ENCODE results near the gene RTL10.
A peak's percentile ranks its signal among the peaks of the same experiment; 100 is the strongest.

Gene RTL10

DNA sequence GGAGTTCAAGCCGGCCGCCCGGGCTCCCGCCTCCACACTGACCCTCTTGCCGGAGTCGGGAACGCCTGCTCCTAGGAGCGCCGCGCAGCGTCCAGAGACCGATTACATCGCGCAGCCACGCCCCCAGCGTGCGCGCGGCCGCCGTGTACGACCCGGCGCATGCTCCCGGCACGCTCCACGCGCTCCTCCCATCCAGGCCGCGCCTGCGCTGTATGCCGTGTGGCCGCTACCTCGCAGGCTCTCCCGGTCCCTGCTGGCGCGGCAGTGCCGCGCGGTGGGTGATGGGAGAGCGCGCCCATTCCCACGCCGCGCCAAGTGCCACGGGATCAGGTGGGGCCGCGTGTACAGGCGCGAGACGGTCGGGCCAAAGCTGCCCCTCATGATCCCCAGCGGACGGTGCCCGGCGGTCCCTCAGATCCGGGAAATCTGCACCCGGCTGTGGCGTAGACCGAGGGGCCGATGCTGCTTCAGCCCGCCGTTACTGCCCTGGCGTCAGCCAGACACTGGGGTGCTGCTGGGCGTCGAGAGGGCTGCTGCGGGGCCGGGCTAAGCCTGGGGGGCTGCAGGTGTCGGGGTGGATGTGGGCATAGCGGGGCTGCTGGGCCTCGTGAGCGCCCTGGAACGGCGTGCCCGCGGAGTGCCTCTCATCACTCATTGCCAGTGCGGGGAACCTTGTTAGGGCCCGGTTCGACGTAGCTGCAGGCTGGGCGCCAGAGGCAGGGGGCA, at the start of gene RTL10, which contains the start of gene GNB1L:
Gene RTL10 (minus strand): TSS at position 97 of the 726 bp plus-strand sequence. CDS start 2,613 bp downstream, outside the sequence.
Gene GNB1L (minus strand): TSS at position 97 of the 726 bp plus-strand sequence. CDS start 33,519 bp downstream, outside the sequence.
- H3K4me3 ChIP-seq, result peak within 1 kb of the TSS; percentile 64 to 97 (median 89)
- H3K27ac ChIP-seq, result peak within 1 kb of the TSS; percentile 45 to 98 (median 93)

- Histone ChIP-seq H3K27ac (peak overlapping the region in 3 of 21 experiments; percentile 20 to 70 (median 58)), H3K4me3 (no peak overlapping the region)
These were observed 49.6 kb upstream of the RTL10 start for GRCh38 chr22:19904174-19904856.

GRCh38 chr22:19903513-19903912, 48.8 kb upstream of the RTL10 start:
- Histone ChIP-seq H3K27ac (peak overlapping the region in 1 of 21 experiments; percentile 70), H3K4me3 (no peak overlapping the region)

DNA sequence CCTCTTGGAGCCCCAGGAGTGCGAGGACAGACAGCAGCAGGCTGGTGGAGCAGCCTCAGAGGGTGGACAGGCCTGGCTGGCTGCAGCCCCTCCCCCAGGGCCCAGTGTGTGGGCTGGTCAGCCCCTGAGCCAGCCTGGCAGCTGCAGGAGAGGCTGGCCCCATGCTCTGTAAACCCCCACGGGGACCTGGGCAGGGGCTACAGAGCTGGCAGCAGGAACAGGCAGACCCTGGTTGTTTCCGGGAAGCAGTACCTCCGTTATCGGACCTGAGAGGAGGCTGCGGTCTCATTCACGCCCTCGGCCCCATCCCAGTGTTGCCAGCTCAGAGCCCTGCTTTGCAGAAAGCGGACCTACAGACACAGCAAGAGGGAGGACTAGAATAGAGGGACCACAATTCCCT, 48.4 kb upstream of the RTL10 start:
- H3K4me3 ChIP-seq, result no peak overlapping the region
- peak overlapping the region in 1 of 21 experiments; percentile 62 for H3K27ac ChIP-seq

DNA sequence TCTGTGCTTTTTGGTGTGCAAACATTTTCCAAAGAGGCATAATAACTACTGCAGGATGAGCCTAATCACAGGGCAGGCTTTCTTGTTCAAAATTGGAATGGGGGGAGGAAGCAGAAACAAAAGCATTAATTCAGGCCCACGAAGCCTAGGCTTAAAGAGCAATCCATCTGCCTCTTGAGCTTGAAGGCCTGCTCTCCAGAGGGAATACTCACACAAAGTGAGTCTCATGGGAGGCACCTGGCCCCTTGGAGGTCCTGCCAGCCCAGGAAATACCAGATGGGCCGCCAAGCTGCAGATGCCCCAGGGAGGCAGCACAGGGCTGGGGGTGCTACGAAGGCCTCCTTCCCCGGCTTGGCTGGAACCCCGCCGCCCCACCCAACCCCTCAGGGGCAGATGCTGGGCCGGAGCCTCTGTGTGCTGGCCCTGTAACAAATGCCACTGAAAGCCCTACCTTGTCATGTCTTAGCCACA, 47.6 kb upstream of the RTL10 start:
- H3K27ac ChIP-seq, result peak overlapping the region in 1 of 21 experiments; percentile 62
- no peak overlapping the region for H3K4me3 ChIP-seq

DNA sequence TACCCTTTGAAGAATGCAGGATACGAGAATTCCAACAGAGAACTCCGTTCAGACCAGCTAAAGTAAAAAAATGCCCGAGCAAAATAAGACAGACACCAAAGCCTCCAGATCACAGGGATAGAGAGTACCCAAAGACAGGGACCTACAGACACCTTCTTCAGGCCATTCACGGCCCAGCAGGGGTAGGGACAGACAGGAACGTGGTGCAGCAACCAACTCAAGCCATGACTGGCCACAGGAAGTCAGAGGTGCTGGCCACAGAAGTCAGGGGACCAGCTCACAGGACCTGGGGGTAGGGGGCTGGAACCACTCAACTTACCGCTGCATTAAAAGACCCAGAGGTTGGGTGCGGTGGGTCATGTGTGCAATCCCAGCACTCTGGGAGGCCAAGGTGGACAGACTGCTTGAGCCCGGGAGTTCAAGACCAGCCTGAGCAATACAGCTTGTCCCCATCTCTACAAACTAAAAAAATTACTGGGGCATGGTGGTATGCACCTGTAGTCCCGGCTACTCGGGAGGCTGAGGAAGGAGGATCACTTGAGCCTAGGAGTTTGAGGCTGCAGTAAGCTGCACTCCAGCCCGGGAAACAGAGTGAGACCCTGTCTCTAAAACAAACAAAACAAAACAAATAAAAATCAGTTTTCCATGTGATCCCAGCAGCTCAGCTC, 47.0 kb upstream of the RTL10 start:
- no peak overlapping the region for H3K4me3 ChIP-seq
- H3K27ac ChIP-seq, result peak overlapping the region in 1 of 21 experiments; percentile 62

GRCh38 chr22:19900707-19901436, 46.2 kb upstream of the RTL10 start:
- Histone ChIP-seq H3K4me3 (no peak overlapping the region), H3K27ac (no peak overlapping the region)

DNA sequence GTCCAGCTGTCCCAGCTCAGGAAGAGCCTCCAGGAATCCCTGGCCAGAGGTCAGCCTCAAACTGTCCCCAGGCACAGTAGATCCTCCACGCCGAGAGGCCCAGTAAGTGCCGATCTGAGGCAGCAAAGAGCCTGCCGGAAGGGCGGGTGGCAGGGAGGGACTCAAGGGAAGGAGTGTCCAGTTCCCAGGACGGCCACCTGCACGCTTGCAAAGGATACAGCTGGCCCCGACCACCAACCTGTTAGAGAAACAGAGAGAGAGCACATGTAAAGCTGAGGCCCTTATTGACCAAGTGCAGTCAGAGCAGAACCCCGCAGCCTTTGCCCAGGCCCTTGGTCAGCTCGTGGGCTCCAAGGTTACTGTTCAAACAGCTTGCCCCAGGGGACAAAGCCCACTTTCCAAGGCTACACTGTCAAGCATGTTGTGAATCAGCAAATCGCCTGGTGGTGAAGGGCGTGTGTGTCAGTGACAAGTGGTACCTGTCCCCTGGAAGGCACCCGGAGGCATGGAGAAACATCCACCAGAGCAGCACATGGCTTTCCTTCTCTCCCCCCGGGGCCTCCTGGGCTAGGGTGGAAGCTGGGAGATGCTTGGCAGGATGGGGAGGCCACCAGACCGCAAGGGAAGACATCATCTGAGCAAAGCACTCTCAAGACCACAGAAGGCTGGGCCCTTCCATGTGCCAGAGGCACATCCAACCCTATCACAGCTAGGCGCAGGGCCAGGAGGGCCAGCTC, 44.3 kb upstream of the RTL10 start:
- Histone ChIP-seq H3K27ac (peak overlapping the region in 2 of 21 experiments; percentile 15 to 22), H3K4me3 (no peak overlapping the region)

DNA sequence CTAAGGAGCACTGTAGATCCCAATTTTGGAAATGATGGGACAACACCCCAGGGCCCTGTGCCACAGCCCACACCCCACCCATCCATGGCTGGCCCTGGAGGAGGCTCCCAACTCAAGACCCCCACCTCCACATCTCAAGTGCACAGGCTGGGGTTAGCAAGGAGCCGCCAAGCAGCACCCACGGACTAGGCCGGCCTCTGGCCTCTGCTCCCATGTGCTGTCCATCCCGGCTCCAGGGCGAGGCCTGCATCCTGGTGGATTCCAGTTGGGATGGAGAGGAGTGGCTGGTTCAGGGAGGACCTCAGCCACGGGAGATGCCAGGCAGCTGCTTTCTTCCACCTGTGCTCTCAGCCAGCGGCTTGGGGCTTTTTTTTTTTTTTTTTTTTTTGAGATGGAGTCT, 43.5 kb upstream of the RTL10 start:
- Histone ChIP-seq H3K27ac (no peak overlapping the region), H3K4me3 (no peak overlapping the region)

- Histone ChIP-seq H3K27ac (no peak overlapping the region), H3K4me3 (no peak overlapping the region)
These were observed 43.1 kb upstream of the RTL10 start for GRCh38 chr22:19897726-19898125.

DNA sequence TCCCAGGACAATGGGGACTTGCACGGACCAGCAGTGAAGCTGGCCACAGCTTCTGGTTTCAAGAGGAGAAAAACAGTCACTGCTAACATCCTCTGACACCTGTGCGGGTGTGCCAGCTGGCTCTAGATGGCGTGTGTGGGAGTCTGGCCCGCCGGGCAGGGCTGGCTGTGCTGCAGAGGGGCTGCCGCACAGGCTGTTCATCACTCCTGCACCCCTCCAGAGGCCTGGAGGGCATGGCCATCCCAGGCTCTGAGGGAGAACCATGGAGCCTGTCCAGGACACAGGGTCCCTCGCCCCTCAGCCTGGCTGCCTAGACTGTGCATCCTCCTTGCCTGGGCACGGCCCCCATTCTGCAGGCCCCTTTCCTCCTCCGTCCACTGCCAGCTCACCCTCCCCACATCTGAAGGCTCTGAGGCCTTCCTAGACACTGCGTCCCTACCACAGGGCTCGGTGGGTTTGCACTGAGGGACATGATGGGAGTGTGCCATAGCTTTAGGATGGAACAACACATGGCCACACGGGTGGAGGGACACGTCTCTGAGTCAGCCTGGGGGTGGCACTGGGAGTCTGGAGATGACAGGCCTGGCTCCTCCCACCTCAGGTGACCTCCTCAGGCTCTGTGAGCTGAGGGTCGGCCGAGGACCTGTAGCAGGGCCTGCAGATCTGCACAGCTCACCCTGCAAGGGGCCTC, 42.1 kb upstream of the RTL10 start:
- Histone ChIP-seq H3K4me3 (no peak overlapping the region), H3K27ac (peak overlapping the region in 1 of 21 experiments; percentile 67)

DNA sequence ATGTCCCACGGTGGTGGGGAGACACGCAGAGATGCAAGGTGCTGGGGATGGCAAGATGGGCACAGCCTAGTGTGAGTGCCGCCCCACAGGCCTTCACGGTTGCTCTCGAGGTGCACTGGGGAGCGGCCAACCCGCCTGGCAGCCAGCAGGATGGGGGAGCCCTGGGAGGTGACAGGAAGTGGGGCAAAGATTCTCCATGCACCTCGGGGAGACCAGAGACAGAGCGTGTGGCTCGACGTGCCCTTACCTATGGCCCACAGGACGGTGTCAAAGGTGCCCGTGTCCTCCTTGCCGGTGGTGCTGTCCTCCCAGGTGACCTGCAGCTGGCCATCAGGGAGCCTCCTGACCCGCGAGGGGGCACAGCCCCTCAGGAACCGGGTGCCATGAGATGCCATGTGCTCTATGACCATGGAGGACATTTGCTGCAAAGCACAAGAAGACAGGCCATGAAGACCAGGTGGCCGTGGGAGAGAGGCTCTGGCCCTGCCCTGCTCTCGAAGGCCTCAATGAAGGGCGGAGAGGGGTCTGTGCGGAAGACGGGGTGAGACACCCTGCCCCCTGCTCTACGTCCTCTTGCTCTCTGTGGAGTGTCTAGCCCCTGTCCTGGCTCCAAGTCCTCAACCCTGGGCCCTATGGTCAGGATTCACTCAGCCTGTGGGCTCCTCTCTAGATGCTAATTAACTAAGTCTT, 40.6 kb upstream of the RTL10 start:
- Histone ChIP-seq H3K27ac (no peak overlapping the region), H3K4me3 (no peak overlapping the region)

DNA sequence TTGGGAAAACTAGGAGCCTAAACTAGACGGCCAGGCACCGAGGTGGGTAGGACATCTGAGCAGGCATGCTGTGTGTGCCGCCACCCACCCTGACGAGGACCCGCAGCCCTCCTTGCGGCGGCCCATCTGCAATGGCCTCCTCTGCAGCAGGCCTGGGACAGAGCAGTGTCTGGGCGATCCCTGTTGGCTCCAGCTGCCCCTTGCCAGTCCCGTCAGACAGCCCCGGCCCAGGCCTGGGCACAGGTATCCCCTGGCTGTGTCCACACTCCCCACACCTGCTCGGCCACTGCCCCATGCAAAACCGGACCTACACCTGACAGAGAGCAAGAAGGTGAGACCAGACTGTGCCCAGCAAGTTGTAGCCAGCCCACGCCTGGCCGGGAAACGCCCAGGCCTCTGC, 38.7 kb upstream of the RTL10 start:
- peak overlapping the region in 7 of 21 experiments; percentile 12 to 97 (median 93) for H3K27ac ChIP-seq
- no peak overlapping the region for H3K4me3 ChIP-seq

DNA sequence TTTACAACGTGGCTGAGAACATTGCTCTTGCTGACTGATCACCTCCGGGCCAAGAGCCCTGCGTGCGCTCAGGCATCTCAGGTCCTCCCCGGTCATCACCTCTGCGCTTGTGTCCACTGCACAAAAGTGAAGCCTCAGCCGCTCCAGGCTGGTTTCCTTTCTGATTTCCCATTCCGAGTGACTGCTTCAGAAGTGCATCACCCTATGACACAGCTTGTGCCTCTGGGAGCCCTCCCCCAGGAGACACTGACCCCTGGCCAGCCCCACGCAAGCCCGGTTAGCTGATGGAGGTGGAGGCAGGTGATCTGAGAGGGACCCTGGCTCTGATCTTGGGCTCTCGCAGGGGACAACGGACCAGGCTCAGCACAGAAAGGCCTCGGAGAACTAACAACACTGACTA, 38.3 kb upstream of the RTL10 start:
- Histone ChIP-seq H3K27ac (peak overlapping the region in 13 of 21 experiments; percentile 12 to 97 (median 89)), H3K4me3 (no peak overlapping the region)

DNA sequence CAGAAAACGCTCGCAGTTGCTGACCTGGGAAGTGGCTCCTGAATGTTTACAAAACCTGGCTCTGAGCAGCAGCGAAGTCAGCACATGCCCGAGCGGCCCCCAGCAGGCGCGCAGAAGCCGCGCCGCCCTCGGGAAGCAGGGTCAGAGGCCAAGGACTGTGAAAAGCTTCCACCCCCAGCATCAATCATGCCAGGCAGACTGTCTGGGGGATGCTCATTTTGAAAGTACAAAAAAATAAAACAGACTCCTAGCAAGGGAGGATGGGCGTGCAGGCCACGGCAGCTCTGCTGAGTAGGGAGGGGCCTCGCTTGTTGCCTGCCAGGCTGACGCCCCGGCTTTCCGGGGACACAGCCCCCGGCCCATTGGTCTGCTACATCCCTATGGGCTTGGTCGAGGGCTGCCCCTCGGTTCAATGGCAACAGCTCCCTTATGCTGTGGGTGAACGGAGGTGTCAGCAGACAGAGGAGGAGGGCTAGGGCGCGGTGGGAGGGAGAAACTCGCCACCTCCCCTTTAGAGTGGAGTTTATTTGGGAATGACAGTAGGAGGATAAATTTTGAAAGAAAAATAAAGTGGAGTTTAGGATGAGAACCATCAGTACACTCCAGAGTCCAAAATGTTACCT, 37.7 kb upstream of the RTL10 start:
- Histone ChIP-seq H3K4me3 (peak overlapping the region in 1 of 7 experiments; percentile 12), H3K27ac (peak overlapping the region in 18 of 21 experiments; percentile 15 to 97 (median 82))

DNA sequence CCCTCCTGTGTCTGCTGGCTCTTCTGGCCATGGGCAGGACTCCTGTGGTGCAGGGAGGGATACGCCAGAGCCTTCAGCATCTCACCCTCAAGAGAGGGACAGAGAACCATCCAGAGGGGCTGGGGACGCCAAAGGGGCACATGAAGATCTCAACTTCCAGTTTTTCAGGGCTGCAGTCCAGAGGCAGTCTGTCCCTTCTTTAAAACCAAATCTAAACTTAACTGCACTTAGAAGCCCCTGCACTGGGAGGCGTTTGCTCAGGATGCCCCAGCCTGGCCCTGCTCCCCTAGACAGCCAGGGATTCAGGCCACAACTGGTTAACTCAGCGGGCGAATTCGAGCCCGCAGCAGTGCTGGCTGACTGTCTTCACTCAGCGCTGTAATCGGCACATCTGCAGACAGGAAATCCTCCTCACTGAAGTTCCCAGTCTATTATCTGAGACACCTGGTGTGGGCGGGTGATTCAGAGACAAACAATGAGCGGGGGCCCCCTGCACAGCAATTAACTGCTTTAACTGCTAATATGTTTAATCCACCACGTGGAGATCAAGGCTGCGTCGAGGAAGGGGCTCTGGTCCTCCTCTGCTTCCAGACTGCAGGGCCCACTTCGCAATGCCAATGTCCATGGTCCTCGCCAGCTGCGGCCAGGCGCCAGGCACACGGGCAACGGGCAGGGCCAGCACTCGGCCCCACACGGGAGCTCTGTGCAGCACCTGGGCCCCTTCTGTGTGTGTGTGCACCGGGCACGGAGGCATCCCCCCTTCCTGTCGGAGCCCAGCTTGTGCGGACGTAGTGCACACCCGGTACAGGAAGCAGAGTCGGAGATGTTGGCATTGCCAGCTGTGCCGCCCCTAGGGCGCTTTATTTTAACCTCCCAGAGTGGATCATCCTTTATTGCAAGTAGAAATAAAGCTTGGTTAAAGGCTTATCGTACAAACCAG, 36.9 kb upstream of the RTL10 start:
- H3K27ac ChIP-seq, result peak overlapping the region in 18 of 21 experiments; percentile 45 to 97 (median 82)
- peak overlapping the region in 1 of 7 experiments; percentile 12 for H3K4me3 ChIP-seq
